A549 (cell line): ENCODE results near the gene SEPSECS. TPM values are rescaled to one million over a fixed set of nuclear protein-coding genes. Genes with fewer than 3 reads are reported as not detected.

Source experiments
- ATAC-seq, 2 experiments: fragments of 200-7000 bp in 1 of 2; fragments of >200 bp in 1 of 2; cut with Nextera tagmentation in 1 of 2; cut with Tn5 transposase in 1 of 2; 3 replicates each; pipeline versions ENCODE4 v1.8.0 to v1.9.1; 2018 to 2020; ENCODE audit warnings: mild to moderate bottlenecking in 1 of 2, moderate library complexity in 1 of 2
- CTCF ChIA-PET: fragments of 300-600 bp; sonication (Branson Sonifier 250); formaldehyde crosslinking; extraction: SDS; loops from one replicate; lab custom pipeline; 2021; ENCODE audit warnings: antibody characterized with exemption, inconsistent platforms; lab: Yijun Ruan, JAX
- POLR2A ChIA-PET: fragments of 350-600 bp; formaldehyde crosslinking; extraction: SDS; loops from one replicate; lab custom pipeline; 2021; ENCODE audit warnings: antibody characterized with exemption, inconsistent platforms; lab: Yijun Ruan, JAX
- DNase-seq, 2 experiments: peaks; one replicate each; pipeline versions ENCODE4 v3.0.0 to v3.0.0-alpha.2; 2011 to 2016; ENCODE audit warnings: low read depth in 1 of 2, low spot score in 1 of 2
- FAIRE-seq: peaks from 2 replicates; lab custom pipeline; 2011; peaks lifted over from hg19 to GRCh38; lab: Jason Lieb, UNC
- H3K27ac ChIP-seq, 2 experiments: fragments of >200 bp; sonication (Bioruptor Twin); formaldehyde crosslinking; 3 replicates each; pipeline ENCODE4 v1.5.1; 2016 to 2017
- H3K4me1 ChIP-seq: fragments of >200 bp; sonication (Bioruptor Twin); formaldehyde crosslinking; 3 replicates; pipeline ENCODE4 v1.6.1; 2016
- H3K4me2 ChIP-seq: fragments of >200 bp; sonication (Bioruptor Twin); formaldehyde crosslinking; 3 replicates; pipeline ENCODE4 v1.6.1; 2016
- H3K4me3 ChIP-seq: fragments of >200 bp; sonication (Bioruptor Twin); formaldehyde crosslinking; 3 replicates; pipeline ENCODE4 v1.5.1; 2016
- H3K9me3 ChIP-seq: fragments of >200 bp; sonication (Bioruptor Twin); formaldehyde crosslinking; 3 replicates; pipeline ENCODE4 v1.6.1; 2016
- ATOH8 ChIP-seq: fragments of 250-450 bp; sonication (Bioruptor Pico); IDR thresholded peaks from 2 replicates; pipeline ENCODE4 v1.5.0; 2020; ENCODE audit warnings: low read depth, mild to moderate bottlenecking, moderate library complexity
- CBX2 ChIP-seq: fragments of 200-600 bp; sonication (generic); IDR thresholded peaks from 2 replicates; pipeline ENCODE4 v1.6.1; 2016; ENCODE audit warnings: low read depth, mild to moderate bottlenecking, borderline replicate concordance
- CBX8 ChIP-seq: fragments of 200-600 bp; sonication (generic); IDR thresholded peaks from 2 replicates; pipeline ENCODE4 v1.6.1; 2016
- CHD2 ChIP-seq: fragments of 150-350 bp; IDR thresholded peaks from 2 replicates; pipeline ENCODE4 v1.6.1; 2014; ENCODE audit warnings: low read length; ENCODE audit not compliant: partially characterized antibody
- CHD4 ChIP-seq: fragments of 200-600 bp; sonication (generic); IDR thresholded peaks from 2 replicates; pipeline ENCODE4 v1.6.1; 2016; ENCODE audit warnings: antibody characterized with exemption, mild to moderate bottlenecking, borderline replicate concordance
- CTCF ChIP-seq: fragments of >200 bp; sonication (Bioruptor Twin); formaldehyde crosslinking; IDR thresholded peaks from 3 replicates; pipeline ENCODE4 v1.5.1; 2016
- FOSB ChIP-seq: fragments of 250-450 bp; sonication (Bioruptor Pico); IDR thresholded peaks from 2 replicates; pipeline ENCODE4 v1.5.0; 2020; ENCODE audit warnings: mild to moderate bottlenecking, moderate library complexity
- FOSL2 ChIP-seq, 2 experiments: fragments of 450-650 bp in 1 of 2; fragments of >200 bp in 1 of 2; sonication (Bioruptor Twin) in 1 of 2; formaldehyde crosslinking; IDR thresholded peaks; 2 replicates each; pipeline versions ENCODE4 v1.5.0 to v1.6.1; 2016 to 2020; ENCODE audit warnings: mild to moderate bottlenecking in 1 of 2, moderate library complexity in 1 of 2
- HEYL ChIP-seq: fragments of 250-450 bp; sonication (Bioruptor Pico); IDR thresholded peaks from 2 replicates; pipeline ENCODE4 v1.8.0; 2021; ENCODE audit warnings: mild to moderate bottlenecking, moderate library complexity
- HOXB13 ChIP-seq: fragments of 250-450 bp; sonication (Bioruptor Pico); IDR thresholded peaks from 2 replicates; pipeline ENCODE4 v1.5.0; 2020; ENCODE audit warnings: low read depth, mild to moderate bottlenecking, moderate library complexity
- JUNB ChIP-seq: fragments of >200 bp; sonication (Bioruptor Twin); formaldehyde crosslinking; IDR thresholded peaks from 2 replicates; pipeline ENCODE4 v1.6.1; 2016
- KDM5A ChIP-seq: fragments of 200-600 bp; sonication (generic); IDR thresholded peaks from 2 replicates; pipeline ENCODE4 v1.6.1; 2016; ENCODE audit warnings: antibody characterized with exemption, mild to moderate bottlenecking
- MAX ChIP-seq: IDR thresholded peaks from 2 replicates; pipeline ENCODE4 v1.6.1; 2012
- MYC ChIP-seq: IDR thresholded peaks from 2 replicates; pipeline ENCODE4 v1.6.1; 2012; ENCODE audit warnings: mild to moderate bottlenecking, inconsistent platforms, low read length, improper control_type of control experiment, borderline replicate concordance
- PHF8 ChIP-seq: fragments of 200-600 bp; sonication (generic); IDR thresholded peaks from 2 replicates; pipeline ENCODE4 v1.6.1; 2016; ENCODE audit warnings: low read depth, mild to moderate bottlenecking, antibody characterized with exemption, moderate library complexity, borderline replicate concordance
- RFX5 ChIP-seq: fragments of 450-650 bp; IDR thresholded peaks from 2 replicates; pipeline ENCODE4 v1.7.1; 2014; ENCODE audit warnings: antibody characterized with exemption, mild to moderate bottlenecking, moderate library complexity
- ZC3H11A ChIP-seq: fragments of 450-650 bp; IDR thresholded peaks from 2 replicates; pipeline ENCODE4 v1.6.1; 2014; ENCODE audit warnings: antibody characterized with exemption, mild to moderate bottlenecking
- ZNF302 ChIP-seq: fragments of 250-450 bp; sonication (Bioruptor Pico); IDR thresholded peaks from 2 replicates; pipeline ENCODE4 v1.9.0; 2021; ENCODE audit warnings: inconsistent platforms, mild to moderate bottlenecking, moderate library complexity
- ZSCAN20 ChIP-seq: fragments of 250-450 bp; sonication (Bioruptor Pico); IDR thresholded peaks from 2 replicates; pipeline ENCODE4 v1.8.0; 2022; ENCODE audit warnings: mild to moderate bottlenecking, moderate library complexity
- WGBS: methylation state at CpG from one replicate; pipeline ENCODE4 v1.1.6; 2017; ENCODE audit errors: missing lambda C conversion rate; 5-methylcytosine and 5-hydroxymethylcytosine counted together
- polyA plus RNA-seq, 4 experiments: library from polyadenylated mRNA; depleted of rRNA in 3 of 4; stranded (reverse); fragments of >200 nt; fragmentation: RNase III in 1 of 4; extraction: RNeasy Plus Mini Kit Qiagen cat#74134 plus additional on column Dnase treatment in 1 of 4; gene quantifications; 2 replicates in 3 of 4; 3 replicates in 1 of 4; pipeline ENCODE4 v1.2.3, GENCODE V29; 2011 to 2017
- TF ChIP-seq, protein P1 (sequence below): fragments of 250-450 bp; sonication (Bioruptor Pico); IDR thresholded peaks from 2 replicates; pipeline ENCODE4 v1.5.0; 2021; ENCODE audit warnings: mild to moderate bottlenecking, moderate library complexity, borderline replicate concordance

The SEPSECS gene
- polyA plus RNA-seq, 2 of the 4 experiments (the other 2 are of a cell fraction) = 2.9 to 9.7 TPM

- no peak overlapping the region for H3K4me2 ChIP-seq
- no peak overlapping the region for H3K4me3 ChIP-seq
- ChIA-PET POLR2A (no interaction called here), CTCF (no interaction called here)
- H3K4me1 ChIP-seq = no peaks in the 10 kb centered on the region
- no peak overlapping the region for H3K27ac ChIP-seq
- WGBS = 78% methylated on average over 4 of the region's 4 CpGs
- ATAC-seq = no peak
- DNase-seq = no peak
- FAIRE-seq = no peak
- H3K9me3 ChIP-seq = no peaks in the 10 kb centered on the region
- TF ChIP-seq FOSL2 (IDR thresholded peaks at IDR 0.05) = no peak
- no peak for TF ChIP-seq FOSL2 (CRISPR knock-in tag; IDR thresholded peaks at IDR 0.05)
- TF ChIP-seq, protein P1, sequence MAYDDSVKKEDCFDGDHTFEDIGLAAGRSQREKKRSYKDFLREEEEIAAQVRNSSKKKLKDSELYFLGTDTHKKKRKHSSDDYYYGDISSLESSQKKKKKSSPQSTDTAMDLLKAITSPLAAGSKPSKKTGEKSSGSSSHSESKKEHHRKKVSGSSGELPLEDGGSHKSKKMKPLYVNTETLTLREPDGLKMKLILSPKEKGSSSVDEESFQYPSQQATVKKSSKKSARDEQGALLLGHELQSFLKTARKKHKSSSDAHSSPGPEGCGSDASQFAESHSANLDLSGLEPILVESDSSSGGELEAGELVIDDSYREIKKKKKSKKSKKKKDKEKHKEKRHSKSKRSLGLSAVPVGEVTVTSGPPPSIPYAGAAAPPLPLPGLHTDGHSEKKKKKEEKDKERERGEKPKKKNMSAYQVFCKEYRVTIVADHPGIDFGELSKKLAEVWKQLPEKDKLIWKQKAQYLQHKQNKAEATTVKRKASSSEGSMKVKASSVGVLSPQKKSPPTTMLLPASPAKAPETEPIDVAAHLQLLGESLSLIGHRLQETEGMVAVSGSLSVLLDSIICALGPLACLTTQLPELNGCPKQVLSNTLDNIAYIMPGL = no peak
- TF ChIP-seq ZC3H11A = no peak
- no peak for TF ChIP-seq HEYL (CRISPR knock-in tag)
- TF ChIP-seq MAX = no peak
- TF ChIP-seq CBX8 = no peak
These were observed 18.7 kb downstream of the SEPSECS start for GRCh38 chr4:25141592-25141991.

- no peak for FAIRE-seq
- H3K4me3 ChIP-seq = no peak overlapping the region
- no peaks in the 10 kb centered on the region for H3K9me3 ChIP-seq
- H3K4me1 ChIP-seq = no peaks in the 10 kb centered on the region
- DNase-seq = no peak
- no peak overlapping the region for H3K4me2 ChIP-seq
- no peak overlapping the region for H3K27ac ChIP-seq
- TF ChIP-seq, protein P1 = no peak
- no peak for TF ChIP-seq MYC
- TF ChIP-seq FOSL2 (IDR thresholded peaks at IDR 0.05) = no peak
- no peak for TF ChIP-seq FOSL2 (CRISPR knock-in tag; IDR thresholded peaks at IDR 0.05)
- TF ChIP-seq RFX5 = no peak
- no peak for TF ChIP-seq CHD2
- no peak for TF ChIP-seq ZSCAN20 (CRISPR knock-in tag)
- no peak for TF ChIP-seq CBX2
- TF ChIP-seq ZNF302 (CRISPR knock-in tag) = no peak
- no peak for TF ChIP-seq CBX8
- no peak for TF ChIP-seq CTCF
- no peak for TF ChIP-seq PHF8
- TF ChIP-seq CHD4 = no peak
- TF ChIP-seq KDM5A = no peak
- no peak for TF ChIP-seq ATOH8 (CRISPR knock-in tag)
- TF ChIP-seq JUNB = no peak
- TF ChIP-seq FOSB (CRISPR knock-in tag) = no peak
- TF ChIP-seq HOXB13 (CRISPR knock-in tag) = no peak
- TF ChIP-seq, all 56 proteins: peak for 0
- CTCF ChIA-PET = interaction anchor here (0.9 to 1.3 kb wide), 2 partner anchors 9 to 11 kb away, joined by 3 read pairs; no protein-coding TSS in a partner anchor
- no peak for ATAC-seq
- POLR2A ChIA-PET = no interaction called here
These were observed 27.1 kb downstream of the SEPSECS start for GRCh38 chr4:25133132-25133531.
